K562 (cell line): ENCODE data around the gene SLC30A1. TPM values are rescaled to one million over a fixed set of nuclear protein-coding genes. Genes with fewer than 3 reads are reported as not detected.

Experiments used
- ARID1B ChIP-seq: fragments of 450-650 bp; IDR thresholded peaks from 2 replicates; pipeline ENCODE4 v1.6.1; 2016; ENCODE audit warnings: antibody characterized with exemption, mild to moderate bottlenecking, inconsistent platforms
- CBX1 ChIP-seq: sonication (generic); IDR thresholded peaks from 2 replicates; pipeline ENCODE4 v1.6.1; 2016; ENCODE audit warnings: antibody characterized with exemption, low read depth, mild to moderate bottlenecking
- CBX8 ChIP-seq: fragments of 200-600 bp; sonication (generic); IDR thresholded peaks from 2 replicates; pipeline ENCODE4 v1.6.1; 2012; ENCODE audit warnings: borderline replicate concordance, mixed run types, low read depth, mild to moderate bottlenecking, moderate library complexity, mixed read lengths, low read length, control low read depth, inconsistent platforms; ENCODE audit not compliant: poor library complexity, severe bottlenecking; ENCODE audit errors: extremely low read depth
- CC2D1A ChIP-seq: fragments of 450-650 bp; IDR thresholded peaks from 2 replicates; pipeline ENCODE4 v1.6.1; 2017; ENCODE audit warnings: mild to moderate bottlenecking
- GATA2 ChIP-seq: sonication (generic); formaldehyde crosslinking; IDR thresholded peaks from 2 replicates; pipeline ENCODE4 v1.4.0; 2020; ENCODE audit warnings: mild to moderate bottlenecking, missing genetic modification reagents
- GMEB1 ChIP-seq: fragments of 250-450 bp; sonication (Bioruptor Pico); IDR thresholded peaks from 2 replicates; pipeline ENCODE4 v1.4.0; 2020; ENCODE audit warnings: mild to moderate bottlenecking
- MTA1 ChIP-seq: fragments of 450-650 bp; IDR thresholded peaks from 2 replicates; pipeline ENCODE4 v1.6.1; 2017; ENCODE audit warnings: borderline replicate concordance
- NCOA4 ChIP-seq: fragments of 450-650 bp; IDR thresholded peaks from 2 replicates; pipeline ENCODE4 v1.6.1; 2018; ENCODE audit warnings: mild to moderate bottlenecking; ENCODE audit not compliant: partially characterized antibody
- PHF21A ChIP-seq: fragments of 450-650 bp; IDR thresholded peaks from 2 replicates; pipeline ENCODE4 v1.6.1; 2017; ENCODE audit warnings: low read depth, borderline replicate concordance
- POU5F1 ChIP-seq: fragments of 150-350 bp; IDR thresholded peaks from 2 replicates; pipeline ENCODE4 v1.6.1; 2014; ENCODE audit warnings: borderline replicate concordance, low read length, low read depth, mild to moderate bottlenecking; ENCODE audit not compliant: partially characterized antibody
- RBM34 ChIP-seq: fragments of 200-400 bp; formaldehyde crosslinking; IDR thresholded peaks from 2 replicates; pipeline ENCODE4 v1.6.1; 2018; ENCODE audit warnings: low read length, borderline replicate concordance; ENCODE audit not compliant: insufficient read depth
- RCOR1 ChIP-seq, 2 experiments: IDR thresholded peaks; 2 replicates each; pipeline ENCODE4 v1.6.1; 2012; ENCODE audit warnings: low read depth in 2 of 2, low read length in 2 of 2, borderline replicate concordance in 1 of 2, improper control_type of control experiment in 1 of 2
- SNIP1 ChIP-seq: fragments of 450-650 bp; IDR thresholded peaks from 2 replicates; pipeline ENCODE4 v1.7.1; 2017; ENCODE audit warnings: low read depth, mild to moderate bottlenecking
- TBP ChIP-seq: optimal IDR thresholded peaks from 2 replicates; pipeline ENCODE3; 2011; ENCODE audit warnings: low read depth, low read length, improper control_type of control experiment
- TEAD1 ChIP-seq, 2 experiments: fragments of 450-650 bp in 1 of 2; sonication (generic) in 1 of 2; formaldehyde crosslinking; IDR thresholded peaks; 2 replicates each; pipeline versions ENCODE4 v1.4.0 to v1.8.0; 2020 to 2022; ENCODE audit warnings: mild to moderate bottlenecking in 2 of 2, missing genetic modification reagents in 1 of 2
- TSHZ1 ChIP-seq: fragments of 250-450 bp; sonication (Bioruptor Pico); IDR thresholded peaks from 2 replicates; pipeline ENCODE4 v1.4.0; 2020; ENCODE audit warnings: mild to moderate bottlenecking, moderate library complexity
- U2AF2 ChIP-seq: fragments of 200-400 bp; formaldehyde crosslinking; optimal IDR thresholded peaks from 2 replicates; pipeline ENCODE3; 2017; ENCODE audit warnings: low read depth, mild to moderate bottlenecking, low read length
- ZFP1 ChIP-seq: fragments of 450-650 bp; formaldehyde crosslinking; IDR thresholded peaks from 2 replicates; pipeline ENCODE4 v1.4.0; 2020; ENCODE audit warnings: mild to moderate bottlenecking, mixed read lengths
- ZNF184 ChIP-seq: sonication (generic); formaldehyde crosslinking; IDR thresholded peaks from 2 replicates; pipeline ENCODE4 v1.5.0; 2020; ENCODE audit warnings: missing genetic modification reagents
- ZNF239 ChIP-seq: fragments of 250-450 bp; sonication (Bioruptor Pico); IDR thresholded peaks from 2 replicates; pipeline ENCODE4 v1.4.0; 2020; ENCODE audit warnings: mild to moderate bottlenecking
- ZNF253 ChIP-seq: fragments of 250-450 bp; sonication (Bioruptor Pico); conservative IDR thresholded peaks from 2 replicates; pipeline ENCODE4 v1.6.1; 2021; ENCODE audit warnings: mild to moderate bottlenecking
- ZNF57 ChIP-seq: fragments of 450-650 bp; formaldehyde crosslinking; IDR thresholded peaks from 2 replicates; pipeline ENCODE4 v1.4.0; 2020; ENCODE audit warnings: mild to moderate bottlenecking, moderate library complexity
- ZNF778 ChIP-seq: fragments of 450-650 bp; formaldehyde crosslinking; IDR thresholded peaks from 2 replicates; pipeline ENCODE4 v1.4.0; 2020; ENCODE audit warnings: mild to moderate bottlenecking, moderate library complexity
- polyA plus RNA-seq, 8 experiments: library from polyadenylated mRNA; depleted of rRNA in 4 of 8; stranded (reverse) in 5 of 8; unstranded in 3 of 8; fragments of >200 nt; fragmentation: Nextera tagmentation in 2 of 8; fragmentation: Illumina TruSeq in 1 of 8; extraction: Ambion mirVana in 2 of 8; extraction: Trizol in 1 of 8; gene quantifications; 2 replicates each; pipeline versions ENCODE4 v1.2.1 to v1.2.3, GENCODE V29; 2011 to 2014; ENCODE audit warnings: inconsistent platforms in 1 of 8, missing spikeins in 1 of 8
- total RNA-seq, 7 experiments: library from RNA; depleted of rRNA in 6 of 7; stranded (reverse); fragments of >200 nt in 6 of 7; fragmentation: Illumina TruSeq in 2 of 7; extraction: Trizol in 2 of 7; gene quantifications; 2 replicates each; pipeline versions ENCODE4 v1.2.1 to v1.2.3, GENCODE V29; 2011 to 2021; ENCODE audit warnings: low replicate concordance in 1 of 7

The SLC30A1 gene
- total and polyA plus RNA-seq, 9 of the 15 experiments (the other 6 are each of a cell fraction or from before 2014, with no cell fraction given), result 4.1 to 14.4 (median 6.6) TPM

- TF ChIP-seq TEAD1 (CRISPR knock-in tag; IDR thresholded peaks at IDR 0.05), result peak in 1 of 2 experiments; percentile 56; a peak in 1 of 4 replicates
- no peak for TF ChIP-seq TSHZ1
- TF ChIP-seq CBX1, result 0 out of 2 replicates have a peak, but pooled peaks have one; percentile 50
- no peak for TF ChIP-seq POU5F1
- TF ChIP-seq U2AF2, result no peak
- no peak for TF ChIP-seq GMEB1 (CRISPR knock-in tag)
- no peak for TF ChIP-seq CC2D1A
- TF ChIP-seq TBP, result peak; percentile 91
- no peak for TF ChIP-seq NCOA4
- TF ChIP-seq MTA1, result no peak
- no peak for TF ChIP-seq GATA2 (CRISPR knock-in tag)
- no peak for TF ChIP-seq ARID1B
- no peak for TF ChIP-seq ZNF778
- no peak for TF ChIP-seq ZNF57 (CRISPR knock-in tag)
- TF ChIP-seq ZNF184 (CRISPR knock-in tag), result no peak
- no peak for TF ChIP-seq SNIP1
- TF ChIP-seq ZNF253, result no peak
- TF ChIP-seq CBX8, result no peak
- TF ChIP-seq ZFP1 (CRISPR knock-in tag), result no peak
- no peak; a peak in 1 of 4 replicates for TF ChIP-seq RCOR1 (IDR thresholded peaks at IDR 0.05; ENCODE audit: borderline replicate concordance in 1 of 2, low read depth in 2 of 2, low read length in 2 of 2)
- TF ChIP-seq ZNF239 (CRISPR knock-in tag), result no peak
- no peak for TF ChIP-seq RBM34
- TF ChIP-seq PHF21A, result 0 out of 2 replicates have a peak, but pooled peaks have one; percentile 64
Observed at GRCh38 chr1:211578640-211579439, at the start of gene SLC30A1 (continued).
